GM21423 (cell line): ENCODE results near the gene MCM9.
"Not testable (repeated sequence)": the region's sequence is repeated elsewhere in the genome, so short reads cannot be mapped to it uniquely, and the experiment has no call there.

ENCODE experiments used
- ATAC-seq: cut with Tn5 transposase; IDR thresholded peaks from one replicate; pipeline ENCODE4 v1.9.1; 2021; ENCODE audit warnings: mild to moderate bottlenecking, moderate library complexity; ENCODE audit not compliant: unreplicated experiment

The MCM9 gene

GRCh38 chr6:118869350-118869749, 65.6 kb downstream of the MCM9 start:
- ATAC-seq = no peak

DNA sequence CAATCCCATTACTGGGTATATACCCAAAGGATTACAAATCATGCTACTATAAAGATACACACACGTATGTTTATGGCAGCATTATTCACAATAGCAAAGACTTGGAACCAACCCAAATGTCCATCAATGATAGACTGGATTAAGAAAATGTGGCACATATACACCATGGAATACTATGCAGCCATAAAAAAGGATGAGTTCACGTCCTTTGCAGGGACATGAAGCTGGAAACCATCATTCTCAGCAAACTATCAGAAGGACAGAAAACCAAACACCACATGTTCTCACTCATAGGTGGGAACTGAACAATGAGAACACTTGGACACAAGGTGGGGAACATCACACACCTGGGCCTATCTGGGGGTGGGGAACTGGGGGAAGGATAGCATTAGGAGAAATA, 66.1 kb downstream of the MCM9 start:
- not testable (repeated sequence) for ATAC-seq

DNA sequence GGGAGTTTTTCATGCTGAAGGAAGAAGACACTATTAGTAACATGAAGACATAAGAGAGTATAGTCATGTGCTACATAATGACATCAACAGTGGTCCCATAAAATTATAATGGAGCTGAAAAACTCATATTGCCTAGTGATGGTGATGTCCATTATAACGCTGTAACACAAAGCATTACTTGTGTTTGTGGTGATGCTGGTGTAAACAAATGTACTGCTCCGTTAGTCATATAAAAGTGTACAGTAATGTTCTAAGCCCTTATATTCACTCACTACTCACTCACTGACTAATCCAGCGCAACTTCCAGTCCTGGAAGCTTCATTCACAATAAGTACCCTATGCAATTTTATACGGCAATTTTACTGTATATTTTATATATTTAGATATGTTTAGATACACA, 67.8 kb downstream of the MCM9 start:
- no peak for ATAC-seq

DNA sequence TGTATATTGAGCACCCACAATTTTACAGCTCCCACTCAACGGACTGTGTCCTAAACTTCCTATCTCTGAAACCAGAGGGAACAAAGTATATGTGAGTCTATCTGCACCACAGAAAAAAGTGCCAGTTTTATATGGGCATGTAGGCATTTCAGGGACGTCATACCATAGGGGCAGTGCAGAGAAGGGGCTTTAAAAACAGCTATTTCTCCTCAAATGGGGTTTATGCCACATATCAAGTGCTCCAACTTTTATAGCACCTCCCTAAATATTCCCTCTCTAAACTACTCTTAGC, 69.9 kb downstream of the MCM9 start:
- ATAC-seq = peak; percentile 27

DNA sequence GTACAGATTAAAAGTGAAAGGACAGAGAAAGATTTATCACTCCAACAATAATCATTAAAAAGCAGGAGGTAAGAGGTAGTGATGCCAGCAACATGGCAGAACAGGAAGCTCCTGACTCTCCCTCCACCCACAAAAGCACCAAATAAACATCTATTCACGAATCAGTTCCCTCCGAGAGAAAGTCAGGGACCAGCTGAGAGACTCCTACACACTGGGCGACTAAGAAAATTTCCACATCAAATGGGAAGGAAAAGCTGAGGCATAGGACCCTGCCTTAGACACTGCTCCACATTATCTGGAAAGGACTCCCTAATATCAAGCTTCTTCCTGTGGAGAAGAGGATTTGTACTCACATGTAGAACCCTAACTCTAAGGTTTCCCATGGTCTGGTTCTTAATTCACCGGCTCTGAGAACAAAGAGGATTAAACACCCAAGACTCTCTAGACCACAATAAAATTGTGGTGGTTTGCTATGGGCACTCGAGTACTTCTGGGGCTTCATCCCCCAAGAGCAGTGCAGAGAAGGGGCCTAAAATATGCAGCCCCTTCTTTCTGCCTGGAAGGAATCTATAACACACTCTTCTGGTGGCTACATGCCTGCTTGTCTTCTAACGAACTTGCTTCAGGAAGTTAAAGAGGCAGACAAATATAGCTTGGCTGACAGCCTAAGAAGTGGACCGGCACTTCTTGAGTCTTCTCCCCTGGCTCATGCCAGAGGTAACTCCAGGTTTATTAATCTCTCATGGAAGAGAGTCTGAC, 70.4 kb downstream of the MCM9 start:
- ATAC-seq = peak; percentile 50

GRCh38 chr6:118862443-118862842, 72.5 kb downstream of the MCM9 start:
- ATAC-seq = no peak

- no peak for ATAC-seq
Observed at GRCh38 chr6:118860880-118861279, 74.1 kb downstream of the MCM9 start.

DNA sequence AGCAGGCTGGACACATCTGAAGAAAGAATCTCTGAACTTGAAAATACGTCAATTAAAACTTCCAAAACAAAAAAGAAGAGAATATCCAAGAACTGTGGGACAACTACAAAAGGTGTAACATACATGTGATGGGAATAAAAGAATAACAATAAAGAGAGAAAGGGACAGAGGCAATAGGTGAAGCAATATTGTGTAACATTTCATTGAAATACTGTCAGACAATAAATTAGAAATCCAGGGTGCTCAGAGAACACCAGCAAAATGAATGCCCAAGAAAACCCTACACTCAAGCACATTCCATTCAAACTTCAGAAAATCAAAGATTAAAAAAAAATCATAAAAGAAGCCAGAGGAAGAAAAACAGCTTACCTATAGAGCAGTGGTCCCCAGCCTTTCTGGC, 74.6 kb downstream of the MCM9 start:
- no peak for ATAC-seq

DNA sequence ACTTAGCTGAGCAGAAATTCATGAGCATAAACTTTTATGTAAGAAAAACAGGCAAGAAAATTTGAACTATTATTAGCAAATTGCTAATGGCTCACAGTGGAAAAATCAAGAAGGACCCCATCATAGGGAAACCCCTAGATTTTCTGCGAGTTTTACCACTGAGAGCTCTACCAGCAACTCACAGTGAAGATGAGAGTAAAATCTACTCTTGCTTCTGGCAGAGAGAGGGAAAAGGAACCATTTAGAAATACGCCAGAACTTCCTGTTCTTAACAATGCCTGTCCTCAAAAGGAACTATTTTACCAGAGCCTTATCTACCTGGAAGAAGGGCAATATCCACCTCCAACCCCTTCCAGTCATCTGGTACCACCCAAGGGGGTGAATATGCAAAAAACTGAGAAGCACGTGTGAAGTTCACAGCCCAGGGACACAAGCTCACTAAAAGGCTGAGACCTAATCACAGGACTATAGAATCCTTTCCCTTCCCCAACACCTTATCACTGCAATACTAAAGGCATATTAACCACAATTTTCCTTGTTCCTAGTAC, 75.4 kb downstream of the MCM9 start:
- no peak for ATAC-seq

- no peak for ATAC-seq
Observed at GRCh38 chr6:118856301-118856700, 78.7 kb downstream of the MCM9 start.

DNA sequence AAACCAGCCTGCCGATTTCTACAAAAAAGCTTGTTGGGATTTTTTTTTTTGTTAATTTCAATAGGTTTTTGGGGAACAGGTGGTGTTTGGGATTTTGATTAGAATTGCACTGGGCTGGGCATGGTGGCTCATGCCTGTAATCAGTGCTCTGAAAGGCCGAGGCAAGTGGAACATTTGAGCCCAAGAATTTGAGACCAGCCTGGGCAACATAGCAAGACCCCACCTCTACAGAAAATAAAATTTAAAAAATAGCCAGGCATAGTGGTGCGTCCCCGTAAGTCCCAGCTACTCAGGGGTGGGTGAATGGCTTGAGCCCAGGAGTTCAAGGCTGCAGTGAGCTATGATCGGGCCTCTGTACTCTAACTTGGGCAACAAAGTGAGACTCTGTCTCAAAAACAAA, 81.6 kb downstream of the MCM9 start:
- ATAC-seq = no peak

DNA sequence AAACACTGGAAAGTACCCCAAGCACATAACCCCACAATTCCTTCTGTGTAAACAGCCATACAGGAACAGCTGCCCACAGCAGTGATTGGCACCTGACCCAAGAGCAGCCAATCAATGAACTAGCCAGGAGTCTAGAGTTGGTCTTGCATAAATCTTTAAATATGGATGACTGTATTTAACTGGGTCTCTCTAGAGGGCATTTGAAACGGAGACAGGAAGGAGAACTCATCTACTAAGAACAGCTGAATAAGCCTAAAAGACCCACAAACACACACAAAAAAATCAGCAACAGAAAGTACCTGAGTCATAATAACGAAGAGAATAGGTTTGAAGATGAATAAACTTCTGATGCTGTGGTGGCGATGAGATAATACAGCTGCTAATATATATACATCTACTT, 90.0 kb downstream of the MCM9 start:
- ATAC-seq = peak; percentile 55

GRCh38 chr6:118843685-118844390, 91.1 kb downstream of the MCM9 start:
- ATAC-seq = peak; percentile 85

GRCh38 chr6:118830691-118831090, 104.3 kb downstream of the MCM9 start:
- ATAC-seq = no peak

DNA sequence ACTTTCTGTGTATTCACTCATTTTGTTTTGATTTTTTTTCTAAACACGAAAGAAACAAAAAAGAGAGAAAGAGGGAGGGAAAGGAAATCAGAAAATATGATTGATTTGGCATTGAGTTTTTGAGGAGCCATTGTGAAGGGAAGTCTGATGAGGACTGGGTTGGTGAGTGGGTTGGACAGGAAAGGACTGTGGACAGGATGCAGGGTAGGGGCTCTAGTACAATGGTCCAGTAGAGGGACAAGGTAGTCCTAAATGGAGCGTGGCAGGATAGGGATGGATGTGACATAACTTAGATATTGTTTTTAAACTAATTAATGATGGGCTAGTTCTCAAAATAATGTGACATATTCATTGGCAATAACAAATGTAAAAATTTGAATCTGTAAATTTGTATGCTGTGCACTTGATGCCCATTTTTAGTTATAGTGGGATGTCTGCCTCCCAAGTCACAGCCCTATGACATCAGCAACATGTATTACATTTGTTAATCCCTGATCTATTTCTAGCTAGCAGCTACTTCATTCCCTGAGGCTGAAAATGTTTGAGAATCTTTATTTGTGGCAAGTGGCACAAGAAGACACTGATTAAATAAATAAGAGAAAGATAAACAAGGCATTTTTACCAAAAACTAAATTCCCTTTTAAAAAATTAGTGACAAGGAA, 105.0 kb downstream of the MCM9 start:
- ATAC-seq = no peak

DNA sequence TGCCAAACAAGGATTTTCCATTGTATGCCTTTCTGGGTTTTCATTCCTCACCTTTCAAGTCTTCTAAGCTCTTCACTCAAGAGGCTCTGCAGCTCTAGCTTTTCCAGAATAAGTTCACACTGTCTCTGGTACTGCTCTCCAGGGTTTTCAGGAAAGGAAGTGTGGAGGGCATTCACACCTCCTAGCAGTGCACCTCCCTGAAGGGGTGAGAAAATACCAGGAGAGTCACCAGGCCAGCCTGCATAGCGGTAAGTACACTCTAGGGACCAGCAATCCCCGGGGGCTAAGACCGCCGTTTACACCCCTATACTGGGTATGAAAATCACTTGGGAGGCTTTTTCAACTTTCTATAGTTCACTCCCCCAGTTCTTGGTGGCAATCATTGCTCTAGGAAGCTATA, 108.9 kb downstream of the MCM9 start:
- no peak for ATAC-seq

- no peak for ATAC-seq
Observed at GRCh38 chr6:118825661-118826060, 109.3 kb downstream of the MCM9 start.

GRCh38 chr6:118815495-118815894, 119.5 kb downstream of the MCM9 start:
- no peak for ATAC-seq

GRCh38 chr6:118813775-118814174, 121.2 kb downstream of the MCM9 start:
- ATAC-seq = no peak

DNA sequence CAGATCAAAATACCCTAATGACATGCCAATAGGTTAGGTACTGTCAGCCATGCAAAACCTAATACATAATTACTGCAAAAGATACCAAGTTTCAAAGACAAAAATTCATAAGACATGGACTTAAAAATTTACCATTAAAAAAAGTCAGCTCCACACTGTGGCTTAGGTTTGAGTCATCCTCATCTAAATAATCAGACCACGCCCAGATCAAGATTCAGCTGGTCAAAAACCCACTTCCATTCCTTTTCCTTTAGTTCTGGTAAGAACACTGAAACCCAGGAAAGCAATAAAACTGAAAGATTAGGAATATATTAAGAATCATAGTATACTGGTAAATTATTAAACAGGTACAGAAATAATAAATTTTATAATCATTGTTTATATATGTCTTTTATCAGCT, 122.0 kb downstream of the MCM9 start:
- no peak for ATAC-seq

DNA sequence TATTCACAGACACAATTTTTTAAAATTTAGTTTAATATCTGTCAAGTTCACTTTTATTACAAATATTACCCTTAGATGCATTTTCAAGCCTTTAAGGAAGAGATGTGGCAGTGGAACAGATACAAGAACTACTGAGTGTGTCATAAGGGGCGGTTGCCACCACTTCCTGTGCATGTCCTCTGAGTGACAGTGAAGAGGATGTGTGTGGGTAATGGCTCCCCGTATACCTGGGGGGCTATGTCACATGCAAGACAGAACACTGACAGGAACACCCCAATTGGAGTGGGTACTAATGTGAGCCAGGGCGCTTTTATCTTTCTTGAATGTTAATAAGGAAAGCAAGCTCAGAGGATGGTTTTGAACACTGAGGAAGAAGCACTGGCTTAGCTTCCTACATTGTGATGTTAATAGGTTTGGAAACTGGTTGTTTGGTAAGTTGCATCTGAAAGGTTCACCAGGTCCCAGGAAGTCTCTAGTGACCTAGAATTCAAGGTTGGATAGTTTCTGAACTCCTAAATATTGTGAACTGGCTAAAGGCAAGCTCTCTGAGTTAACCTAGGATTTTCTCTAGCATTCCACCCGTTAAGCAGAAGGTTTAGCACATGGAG, 124.4 kb downstream of the MCM9 start:
- peak; percentile 93 for ATAC-seq
